ENCODE measurements around the gene CEP350.

The CEP350 gene, protein sequence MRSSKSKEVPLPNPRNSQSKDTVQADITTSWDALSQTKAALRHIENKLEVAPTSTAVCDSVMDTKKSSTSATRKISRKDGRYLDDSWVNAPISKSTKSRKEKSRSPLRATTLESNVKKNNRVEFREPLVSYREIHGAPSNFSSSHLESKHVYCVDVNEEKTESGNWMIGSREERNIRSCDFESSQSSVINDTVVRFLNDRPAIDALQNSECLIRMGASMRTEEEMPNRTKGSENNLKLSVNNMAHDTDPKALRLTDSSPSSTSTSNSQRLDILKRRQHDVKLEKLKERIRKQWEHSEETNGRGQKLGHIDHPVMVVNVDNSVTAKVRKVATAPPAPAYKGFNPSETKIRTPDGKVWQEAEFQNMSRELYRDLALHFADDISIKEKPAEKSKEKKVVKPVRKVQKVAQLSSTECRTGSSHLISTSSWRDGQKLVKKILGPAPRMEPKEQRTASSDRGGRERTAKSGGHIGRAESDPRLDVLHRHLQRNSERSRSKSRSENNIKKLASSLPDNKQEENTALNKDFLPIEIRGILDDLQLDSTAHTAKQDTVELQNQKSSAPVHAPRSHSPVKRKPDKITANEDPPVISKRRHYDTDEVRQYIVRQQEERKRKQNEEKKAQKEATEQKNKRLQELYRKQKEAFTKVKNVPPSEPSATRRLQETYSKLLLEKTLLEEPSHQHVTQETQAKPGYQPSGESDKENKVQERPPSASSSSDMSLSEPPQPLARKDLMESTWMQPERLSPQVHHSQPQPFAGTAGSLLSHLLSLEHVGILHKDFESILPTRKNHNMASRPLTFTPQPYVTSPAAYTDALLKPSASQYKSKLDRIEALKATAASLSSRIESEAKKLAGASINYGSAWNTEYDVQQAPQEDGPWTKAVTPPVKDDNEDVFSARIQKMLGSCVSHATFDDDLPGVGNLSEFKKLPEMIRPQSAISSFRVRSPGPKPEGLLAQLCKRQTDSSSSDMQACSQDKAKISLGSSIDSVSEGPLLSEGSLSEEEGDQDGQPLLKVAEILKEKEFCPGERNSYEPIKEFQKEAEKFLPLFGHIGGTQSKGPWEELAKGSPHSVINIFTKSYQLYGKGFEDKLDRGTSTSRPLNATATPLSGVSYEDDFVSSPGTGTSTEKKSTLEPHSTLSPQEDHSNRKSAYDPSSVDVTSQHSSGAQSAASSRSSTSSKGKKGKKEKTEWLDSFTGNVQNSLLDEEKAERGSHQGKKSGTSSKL (N-terminal part only)

DNA sequence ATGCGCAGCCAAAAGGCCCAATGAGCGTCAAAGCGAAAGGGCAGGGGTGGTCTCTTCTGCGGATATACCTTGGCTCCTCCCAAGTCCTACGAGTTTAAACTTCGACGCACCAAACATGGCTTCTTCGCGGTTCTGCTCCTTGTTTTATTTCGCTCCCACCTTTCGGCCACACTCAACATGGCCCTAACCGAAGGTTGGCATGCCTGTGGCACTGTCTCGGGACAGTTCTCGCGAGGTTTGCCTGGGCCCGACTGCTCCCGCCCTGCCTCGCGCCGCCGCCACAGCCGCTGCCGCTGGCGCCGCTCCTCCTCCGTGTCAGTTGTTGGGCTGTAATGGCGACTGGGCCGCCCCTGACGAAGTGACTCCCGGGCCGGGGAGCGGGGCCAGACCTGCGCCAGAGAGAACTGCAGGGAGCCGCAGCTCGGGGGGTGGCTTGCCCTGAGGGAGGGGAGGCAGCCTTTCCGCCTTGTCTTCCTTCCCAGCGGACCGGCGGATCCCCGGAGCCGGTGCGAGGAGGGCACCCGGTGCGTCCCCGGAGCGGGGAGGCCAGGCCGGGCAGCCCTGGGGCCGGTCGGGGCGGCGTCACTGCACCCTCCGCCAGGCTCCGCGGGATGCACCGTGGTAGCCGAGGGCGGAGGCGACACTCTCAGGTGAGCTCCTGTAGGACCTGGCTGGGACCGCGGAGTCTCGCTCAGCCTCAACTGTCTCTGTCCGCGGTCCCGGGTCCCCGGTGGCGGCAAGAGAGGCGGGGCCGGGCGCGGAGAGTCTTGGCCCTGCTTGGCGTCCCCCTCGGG is at the start of gene CEP350:
CEP350 (plus strand) TSS at position 318 of the 794 bp plus-strand sequence. CDS start 31,372 bp downstream, outside the sequence.
- peak; percentile 99 for FAIRE-seq

DNA sequence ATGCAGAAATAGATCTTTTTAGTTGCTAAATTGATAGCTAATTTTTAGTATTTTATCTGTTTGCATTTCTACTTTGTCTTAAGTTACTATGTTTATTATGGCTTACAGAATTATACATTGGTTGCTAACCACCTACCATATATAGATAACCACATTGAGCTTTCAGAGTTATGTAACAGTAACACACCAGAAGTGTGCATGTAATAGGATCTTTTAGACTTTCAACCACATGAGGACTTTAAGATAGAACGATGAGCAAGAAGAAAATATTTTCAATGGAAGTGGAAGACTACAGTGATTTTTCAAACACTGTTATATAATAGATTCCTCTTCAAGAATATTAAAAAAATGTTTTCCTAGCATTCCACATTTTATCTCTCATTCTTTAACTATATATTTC is 43.7 kb upstream of the CEP350 start:
- no peak for FAIRE-seq

DNA sequence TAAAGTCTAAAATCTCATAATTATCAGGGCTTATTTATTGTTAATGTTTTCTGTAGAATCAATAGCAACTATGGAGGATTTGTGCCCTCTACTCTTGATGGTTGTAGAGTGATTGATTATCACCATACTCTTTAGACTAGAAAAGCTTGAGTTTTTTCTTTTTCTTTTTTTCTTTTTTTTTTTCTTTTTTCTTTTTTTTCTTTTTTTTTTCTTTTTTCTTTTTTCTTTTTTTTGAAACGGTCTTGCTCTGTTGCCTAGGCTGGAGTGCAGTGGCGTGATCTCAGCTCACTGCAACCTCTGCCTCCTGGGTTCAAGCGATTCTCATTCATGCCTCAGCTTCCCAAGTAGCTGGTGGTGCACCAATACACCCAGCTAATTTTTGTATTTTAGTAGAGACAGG is 42.8 kb upstream of the CEP350 start:
- FAIRE-seq = no peak

DNA sequence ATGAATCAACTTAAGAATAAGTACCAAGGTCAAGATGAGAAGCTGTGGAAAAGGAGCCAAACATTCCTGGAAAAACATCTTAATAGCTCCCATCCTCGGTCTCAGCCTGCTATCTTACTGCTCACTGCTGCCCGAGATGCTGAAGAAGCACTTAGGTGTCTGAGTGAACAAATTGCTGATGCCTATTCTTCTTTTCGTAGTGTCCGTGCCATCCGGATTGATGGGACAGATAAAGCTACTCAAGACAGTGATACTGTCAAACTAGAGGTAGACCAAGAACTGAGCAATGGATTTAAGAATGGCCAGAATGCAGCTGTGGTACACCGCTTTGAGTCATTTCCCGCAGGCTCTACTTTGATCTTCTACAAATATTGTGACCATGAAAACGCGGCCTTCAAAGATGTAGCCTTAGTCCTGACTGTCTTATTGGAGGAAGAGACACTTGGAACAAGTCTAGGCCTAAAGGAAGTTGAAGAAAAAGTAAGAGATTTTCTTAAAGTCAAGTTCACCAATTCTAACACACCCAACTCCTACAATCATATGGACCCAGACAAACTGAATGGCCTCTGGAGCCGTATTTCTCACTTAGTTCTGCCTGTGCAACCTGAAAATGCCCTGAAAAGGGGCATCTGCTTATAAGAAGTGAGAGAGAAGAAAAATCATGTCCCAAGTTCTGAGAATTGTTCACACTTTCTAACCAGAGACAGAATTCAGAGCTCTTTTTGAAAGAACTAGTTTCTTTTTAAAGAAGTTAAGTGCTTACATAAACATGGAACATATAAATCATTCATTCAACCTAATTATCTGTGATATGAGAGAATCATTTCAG is 36.8 kb upstream of the CEP350 start:
- no peak for FAIRE-seq

DNA sequence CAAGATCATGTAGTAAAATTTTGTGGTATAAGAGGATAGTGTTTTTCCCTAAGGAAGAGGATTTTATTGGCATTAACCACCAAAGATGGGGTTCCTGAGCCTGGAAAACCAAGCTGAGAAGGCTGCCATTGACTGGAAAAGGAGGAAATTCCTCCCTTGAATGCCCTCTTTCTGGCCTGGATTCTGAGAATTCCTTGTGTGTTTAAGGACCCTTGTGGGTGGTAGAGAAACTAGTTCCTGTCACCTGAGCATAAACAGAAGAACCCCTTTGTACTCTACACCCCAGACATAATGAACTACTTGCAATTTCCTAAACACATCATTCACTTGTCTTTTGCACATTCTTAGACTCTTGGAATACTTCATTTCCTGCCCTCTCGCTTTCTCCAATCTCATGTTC is 33.1 kb upstream of the CEP350 start:
- no peak for FAIRE-seq

DNA sequence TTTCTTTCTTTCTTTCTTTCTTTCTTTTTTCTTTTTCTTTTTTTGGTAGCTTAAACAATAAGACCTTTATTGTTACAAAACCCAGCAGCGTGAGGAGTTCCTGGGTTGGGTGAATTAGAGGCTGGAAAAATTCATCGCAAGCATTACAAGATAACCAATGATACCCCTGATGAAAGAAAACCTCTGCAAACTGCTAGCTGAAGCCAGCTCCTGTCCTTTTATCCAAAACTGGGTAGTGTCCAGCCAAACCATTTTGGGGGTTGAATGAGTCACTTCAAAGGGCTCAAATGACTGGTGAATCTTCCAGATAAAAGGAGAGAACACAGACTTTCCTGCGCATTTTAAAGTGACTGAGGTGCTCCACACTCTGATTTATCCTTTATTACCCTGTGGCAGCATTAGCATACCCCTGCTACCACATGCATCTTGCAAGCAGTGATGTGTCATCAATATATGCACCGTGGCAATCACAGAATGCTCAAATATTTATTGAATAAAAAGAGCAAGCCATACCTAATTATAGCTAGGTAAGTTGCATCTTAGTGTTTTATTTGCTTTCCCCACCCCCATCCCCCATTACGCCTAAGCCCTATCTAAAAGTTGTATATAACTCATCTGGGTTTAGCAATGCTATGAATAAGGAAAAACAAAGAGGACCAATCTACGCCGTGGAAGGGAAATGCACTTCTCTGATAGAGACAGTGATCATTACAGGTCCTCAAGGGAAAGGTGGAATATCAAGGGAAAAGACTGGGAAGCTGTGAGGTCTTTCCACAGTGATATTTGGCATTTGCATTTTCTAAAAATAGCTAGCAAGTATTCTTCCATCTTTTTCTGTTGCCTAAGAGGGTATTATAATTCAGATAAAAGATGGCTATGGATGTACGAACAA is 32.4 kb upstream of the CEP350 start:
- FAIRE-seq = no peak

DNA sequence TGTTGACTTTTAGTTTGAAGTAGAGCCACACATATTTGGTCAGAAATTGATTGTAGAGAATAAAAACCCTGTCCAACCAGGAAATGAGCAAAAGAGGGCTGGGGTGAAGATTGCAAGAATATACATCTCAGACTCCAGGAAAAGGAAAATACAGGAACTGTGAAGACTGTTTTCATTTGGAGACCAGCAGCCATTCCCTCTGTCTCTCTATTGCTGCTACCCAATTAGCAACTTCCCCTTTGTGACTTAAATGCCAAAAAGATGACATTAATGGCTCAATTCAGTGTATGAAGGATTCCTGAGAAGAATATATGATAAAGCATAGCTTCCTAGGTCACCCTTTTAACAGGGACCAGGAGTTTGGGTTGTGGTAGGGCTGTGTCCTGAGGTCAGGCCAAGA is 31.6 kb upstream of the CEP350 start:
- FAIRE-seq = no peak

DNA sequence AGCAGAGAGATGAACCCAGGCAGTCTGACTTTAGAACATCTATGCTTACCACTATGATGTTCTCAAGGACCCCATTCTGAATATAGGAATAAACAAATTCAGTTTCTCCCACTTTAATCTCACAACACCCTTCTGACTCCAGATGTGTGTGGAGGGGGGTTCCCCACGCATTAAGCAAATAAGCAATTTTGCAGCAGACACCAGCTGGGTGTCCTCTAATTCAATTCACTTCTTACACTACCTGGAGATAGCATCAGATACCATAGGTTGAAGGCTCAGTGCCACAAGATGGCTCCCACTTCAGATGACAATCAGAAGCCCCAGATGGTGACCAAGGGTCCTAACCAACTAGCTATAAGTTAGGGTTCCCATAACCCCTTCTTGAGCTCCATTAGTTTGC is 30.3 kb upstream of the CEP350 start:
- no peak for FAIRE-seq

DNA sequence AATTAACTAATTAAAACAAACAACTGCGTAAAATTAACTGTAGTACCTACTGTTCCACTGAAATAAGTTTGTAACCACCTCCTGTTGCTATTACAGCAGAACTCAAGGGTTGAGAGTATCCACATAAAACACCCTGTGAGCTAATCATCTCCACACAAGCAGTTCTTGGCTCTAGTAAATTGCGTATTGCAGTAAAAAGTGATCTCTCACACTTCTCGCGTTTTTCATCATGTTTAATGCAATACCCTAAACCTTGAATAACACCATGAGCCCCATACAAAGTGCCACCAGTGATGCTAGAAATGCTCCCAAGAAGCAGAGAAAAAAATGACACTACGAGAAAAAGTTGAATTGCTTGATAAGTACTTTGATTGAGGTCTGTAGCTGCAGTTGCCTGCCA is 29.3 kb upstream of the CEP350 start:
- FAIRE-seq = no peak

DNA sequence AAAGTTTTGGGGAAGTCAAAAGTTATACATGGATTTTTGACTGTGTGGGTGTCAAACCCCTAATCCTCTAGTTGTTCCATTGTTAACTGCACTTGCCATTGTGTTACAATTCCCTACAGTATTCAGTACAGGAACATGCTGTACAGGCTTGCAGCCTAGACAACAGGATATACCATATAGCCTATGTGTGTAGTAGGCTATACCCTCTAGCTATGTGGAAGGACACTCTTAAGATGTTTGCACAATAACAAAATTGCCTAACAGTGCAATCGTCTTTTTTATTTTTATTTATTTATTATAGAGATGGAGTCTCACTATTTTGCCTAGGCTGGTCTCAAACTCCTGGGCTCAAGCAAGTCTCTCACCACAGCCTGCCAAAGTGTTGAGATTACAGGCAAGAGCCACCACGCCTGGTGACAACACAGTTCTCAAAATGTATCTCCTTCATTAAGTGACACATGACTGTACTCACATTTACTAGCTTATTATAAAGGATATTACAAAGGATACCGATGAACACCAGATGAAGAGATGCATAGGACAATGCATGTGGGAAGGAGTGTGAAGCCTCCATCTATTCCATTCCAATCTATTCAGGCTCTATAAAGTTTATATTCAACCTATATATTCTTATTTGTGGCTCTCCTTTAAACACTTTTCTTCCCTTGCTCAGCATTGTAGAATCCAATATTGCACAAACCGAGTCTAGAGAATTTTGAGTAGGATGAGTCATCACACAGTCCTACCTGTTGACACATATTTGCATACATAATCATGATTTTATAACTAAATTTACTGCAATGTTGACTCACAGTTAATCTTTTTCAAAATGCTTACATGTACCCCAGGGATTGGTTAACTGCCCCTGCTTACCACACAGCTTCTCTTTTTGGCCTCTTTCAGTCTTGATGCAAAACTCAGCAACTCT is 28.4 kb upstream of the CEP350 start:
- FAIRE-seq = no peak

DNA sequence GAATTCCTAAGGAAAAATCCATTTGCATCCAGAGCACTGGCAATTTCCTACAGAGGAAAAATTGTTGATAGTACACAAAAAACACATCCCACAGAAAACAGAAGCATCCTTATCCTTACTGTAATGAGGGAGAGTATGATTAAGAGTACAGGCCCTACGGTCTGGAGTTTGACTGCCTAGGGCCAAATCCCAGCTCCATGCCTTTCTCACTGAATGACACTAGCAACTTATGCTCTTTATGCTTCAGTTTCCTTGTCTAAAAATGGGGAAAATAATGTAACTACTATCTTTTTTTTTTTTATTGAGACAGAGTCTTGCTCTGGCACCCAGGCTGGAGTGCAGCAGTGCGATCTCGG is 27.8 kb upstream of the CEP350 start:
- no peak for FAIRE-seq

DNA sequence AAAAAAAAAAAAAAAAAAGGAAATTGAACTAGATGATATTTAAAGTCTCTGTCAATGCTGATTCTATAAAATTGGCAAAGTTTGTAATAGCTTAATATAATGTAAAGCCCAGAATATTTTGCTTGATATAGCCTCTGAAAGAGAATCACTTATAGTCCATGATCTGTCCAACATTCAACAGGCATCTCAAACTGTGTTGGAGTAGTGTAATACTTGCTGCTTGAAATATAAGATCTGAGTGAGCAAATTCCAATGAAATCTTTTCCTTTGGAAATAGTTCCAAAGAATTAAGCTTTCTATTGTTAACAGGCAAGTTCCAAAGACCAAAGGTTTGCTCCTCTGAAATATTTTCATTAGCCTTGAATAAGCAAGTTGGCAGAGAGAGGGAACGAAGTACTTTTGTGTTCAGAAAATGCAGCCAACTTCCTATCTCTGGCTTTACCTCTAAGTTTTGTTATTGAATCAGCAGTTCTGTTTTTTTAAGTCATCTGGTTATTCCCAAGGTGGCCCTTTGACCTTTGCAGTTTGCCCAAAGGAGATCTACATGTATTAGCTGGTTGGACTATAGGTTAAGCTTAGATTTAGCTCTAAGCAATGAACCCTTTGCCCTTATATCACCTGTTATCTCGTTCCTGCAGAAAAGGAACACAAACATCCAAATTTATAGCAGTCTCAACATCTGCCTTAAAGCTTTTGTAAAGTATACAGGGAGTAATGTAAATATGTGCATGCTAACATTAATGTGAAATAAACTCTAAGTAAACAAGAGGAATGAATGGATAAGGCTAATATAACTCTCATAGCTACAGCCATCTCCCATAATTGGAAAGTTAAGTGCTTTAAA is 24.4 kb upstream of the CEP350 start:
- no peak for FAIRE-seq

DNA sequence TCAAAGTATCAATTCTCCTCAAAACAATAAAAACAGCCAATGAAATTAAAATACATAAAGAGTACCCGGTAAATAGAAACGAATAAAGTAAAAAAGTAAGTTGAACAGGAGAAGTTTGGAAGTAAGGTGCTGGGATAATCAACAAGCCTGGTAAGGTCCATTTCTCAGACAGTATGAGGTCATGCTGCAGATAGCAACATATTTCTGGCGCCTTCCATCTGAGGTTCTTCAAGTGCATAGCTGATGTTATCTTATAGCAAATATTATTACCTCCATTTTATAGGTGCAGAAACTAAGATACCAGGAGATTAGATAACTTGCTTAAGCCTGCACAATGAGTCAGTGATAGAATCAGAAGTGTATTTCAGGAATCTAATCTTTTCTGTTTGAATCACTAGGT is 23.7 kb upstream of the CEP350 start:
- no peak for FAIRE-seq

DNA sequence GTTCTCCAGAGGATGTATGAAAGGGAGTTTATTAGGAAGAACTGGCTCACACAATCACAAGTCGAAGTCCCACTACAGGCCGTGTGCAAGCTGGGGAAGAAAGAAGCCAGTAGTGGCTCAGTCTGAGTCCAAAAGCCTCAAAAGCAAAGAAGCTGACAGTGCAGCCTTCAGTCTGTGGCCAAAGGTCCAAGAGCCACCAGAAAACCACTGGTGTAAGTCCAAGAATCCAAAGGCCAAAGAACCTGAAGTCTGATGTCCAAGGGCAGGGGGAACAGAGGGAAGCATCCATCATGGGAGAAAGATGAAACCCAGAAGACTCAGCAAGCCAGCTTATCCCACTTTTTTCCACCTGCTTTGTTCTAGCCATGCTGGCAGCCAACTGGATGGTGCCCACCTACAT is 21.4 kb upstream of the CEP350 start:
- no peak for FAIRE-seq

DNA sequence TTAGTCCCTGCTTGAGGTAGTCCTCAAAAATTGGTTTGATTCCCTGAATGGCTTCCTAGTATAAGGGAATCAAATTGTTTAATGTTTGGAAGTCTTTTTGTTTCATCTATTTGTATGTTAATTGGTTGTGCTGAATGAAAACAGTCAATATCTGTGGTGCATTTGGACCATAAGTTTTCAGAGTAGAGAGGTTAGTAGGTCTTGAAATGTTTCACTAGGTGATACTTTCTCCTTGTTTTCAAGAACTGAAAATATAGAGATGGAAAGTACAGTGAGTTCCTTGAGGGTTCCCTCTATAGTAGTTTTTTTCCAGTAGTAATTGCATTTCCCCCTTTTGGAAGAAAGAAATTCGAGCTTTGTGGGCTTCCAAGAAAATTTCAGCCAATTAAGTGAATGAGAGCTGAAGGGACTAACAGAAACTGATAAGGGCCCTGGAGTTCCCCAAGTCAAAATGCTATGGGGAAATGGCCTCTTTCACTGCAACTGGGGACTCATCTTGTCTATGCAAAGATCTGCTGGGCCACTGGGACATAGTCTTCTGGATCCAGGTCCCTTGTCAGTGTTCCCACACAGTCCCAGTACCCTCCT is 18.6 kb upstream of the CEP350 start:
- FAIRE-seq = no peak

DNA sequence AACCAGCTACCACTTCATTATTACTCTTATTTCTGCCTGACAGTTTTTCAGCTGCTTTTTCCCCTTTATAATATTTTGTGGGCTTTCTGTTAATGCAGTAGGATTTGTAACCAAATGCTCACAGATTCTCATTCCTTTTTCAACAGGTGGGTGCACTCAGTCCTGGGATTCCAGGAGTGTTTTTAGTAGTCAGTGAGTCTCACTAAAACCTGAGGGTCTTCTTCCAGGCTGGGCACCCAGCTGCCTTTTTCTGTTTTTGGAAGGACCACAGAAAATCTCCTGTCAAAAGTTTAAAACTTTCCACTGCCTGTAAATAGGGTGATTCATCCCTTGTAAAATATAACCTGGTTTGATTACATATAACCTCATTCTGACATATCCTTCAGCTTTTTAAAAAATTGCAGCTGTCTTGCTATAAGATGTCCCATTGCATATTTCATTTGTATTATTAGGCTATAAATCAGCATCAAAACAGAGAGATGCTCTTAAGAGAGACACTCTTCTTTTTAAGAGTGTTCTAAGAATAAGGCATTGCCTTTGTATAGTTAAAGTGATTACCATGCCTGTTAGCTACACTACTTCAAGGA is 16.8 kb upstream of the CEP350 start:
- FAIRE-seq = no peak

DNA sequence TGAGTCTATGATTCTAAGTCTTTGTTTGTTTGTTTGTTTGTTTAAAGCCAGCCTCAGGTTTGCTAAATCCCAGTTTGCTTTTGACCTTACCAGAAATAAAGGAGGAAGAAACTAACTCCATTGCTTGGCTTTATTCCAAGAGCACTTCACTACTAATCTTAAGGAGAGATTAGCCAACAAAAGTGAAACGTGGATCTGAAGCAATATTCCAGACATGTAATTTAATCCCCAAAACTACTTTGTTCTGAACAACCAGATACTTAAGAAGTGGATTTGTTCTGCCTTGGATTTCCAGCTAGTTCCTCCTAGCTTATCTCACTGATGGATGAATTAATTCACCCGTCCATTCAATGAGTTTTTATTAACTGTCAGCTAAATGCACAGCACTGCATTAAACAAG is 15.9 kb upstream of the CEP350 start:
- no peak for FAIRE-seq

DNA sequence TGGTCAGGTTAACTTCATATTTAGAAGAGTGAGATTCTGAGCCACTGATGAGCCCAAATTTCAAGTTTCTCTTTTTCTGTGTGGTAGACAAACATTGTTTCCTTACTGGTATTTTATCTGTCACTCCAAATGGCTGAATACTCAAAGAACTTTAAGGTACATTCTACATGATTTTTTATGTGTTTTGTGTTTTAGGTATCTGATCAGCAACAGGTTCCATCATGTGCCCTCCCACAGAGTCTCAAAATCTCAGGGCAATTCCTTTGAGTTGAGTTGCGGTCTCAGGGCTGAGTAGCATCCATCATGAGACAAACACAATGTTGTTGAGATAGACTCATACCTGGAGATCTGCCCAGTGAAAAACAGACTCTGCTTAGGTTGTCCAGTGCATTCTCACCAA is 14.7 kb upstream of the CEP350 start:
- FAIRE-seq = no peak
